HCT116 (cell line): ENCODE measurements around the gene CHCT1. TPM values are rescaled to one million over a fixed set of nuclear protein-coding genes. Genes with fewer than 3 reads are reported as not detected.

Experiments
- ATAC-seq: fragments of 200-7000 bp; cut with Tn5 transposase; 2 replicates; pipeline ENCODE4 v1.9.1; 2020; ENCODE audit warnings: mild to moderate bottlenecking, moderate library complexity
- BruUV-seq: library from RNA; stranded (reverse); fragments of 400-500 nt; replicated peaks from 2 replicates; lab custom pipeline; 2021; lab: Mats Ljungman, UMichigan
- CTCF ChIA-PET: fragments of 300-600 bp; sonication (Branson Sonifier 250); formaldehyde crosslinking; loops from one replicate; lab custom pipeline; 2021; ENCODE audit warnings: antibody characterized with exemption; lab: Charles Lee
- POLR2A ChIA-PET: fragments of 300-600, 350-600 bp; sonication (Branson Sonifier 250); formaldehyde crosslinking; loops from one replicate; lab custom pipeline; 2021; ENCODE audit warnings: antibody characterized with exemption; lab: Charles Lee
- RAD21 ChIA-PET, 2 experiments: fragments of 300-600 bp; sonication (Branson Sonifier 250); formaldehyde crosslinking; loops; one replicate each; lab custom pipeline; 2023; ENCODE audit warnings: low total read pairs in 2 of 2; ENCODE audit not compliant: uncharacterized antibody in 2 of 2, unreplicated experiment in 2 of 2, low non-redundant PET in 1 of 2; lab: Charles Lee
- DNase-seq: peaks from one replicate; pipeline ENCODE4 v3.0.0-alpha.2; 2010; ENCODE audit warnings: low read depth, low spot score
- H2AFZ ChIP-seq: fragments of 200-600 bp; shearing (Covaris generic), sonication (generic); 2 replicates; pipeline ENCODE4 v1.6.1; 2017; ENCODE audit warnings: low read depth, mixed run types, mixed read lengths, antibody characterized with exemption, low read length; ENCODE audit not compliant: poor library complexity, severe bottlenecking
- H3K27ac ChIP-seq: 2 replicates; pipeline ENCODE4 v1.5.1; 2012; ENCODE audit warnings: low read depth, low read length
- H3K27me3 ChIP-seq: fragments of 200-600 bp; sonication (generic); 2 replicates; pipeline ENCODE4 v1.6.1; 2016; ENCODE audit warnings: mixed run types, low read length, mixed read lengths; ENCODE audit not compliant: insufficient read depth
- H3K36me3 ChIP-seq, 2 experiments: fragments of 200-500 bp in 1 of 2; fragments of 200-600 bp in 1 of 2; sonication (Bioruptor generic) in 1 of 2; sonication (generic) in 1 of 2; 2 replicates each; pipeline versions ENCODE4 v1.5.1 to v1.6.1; 2014 to 2016; ENCODE audit warnings: low read length in 2 of 2, inconsistent platforms in 1 of 2, mixed read lengths in 1 of 2, mixed run types in 1 of 2; ENCODE audit not compliant: insufficient read depth in 2 of 2, control insufficient read depth in 1 of 2
- H3K4me1 ChIP-seq, 2 experiments: fragments of 200-600 bp in 1 of 2; sonication (generic) in 1 of 2; 2 replicates each; pipeline versions ENCODE4 v1.5.1 to v1.6.1; 2012 to 2017; ENCODE audit warnings: low read length in 2 of 2, inconsistent platforms in 1 of 2, mild to moderate bottlenecking in 1 of 2, mixed read lengths in 1 of 2, mixed run types in 1 of 2, moderate library complexity in 1 of 2; ENCODE audit not compliant: insufficient read depth in 2 of 2, control insufficient read depth in 1 of 2
- H3K4me2 ChIP-seq: fragments of 200-600 bp; sonication (generic); 2 replicates; pipeline ENCODE4 v1.6.1; 2017; ENCODE audit warnings: mixed run types, low read length, mixed read lengths
- H3K4me3 ChIP-seq, 2 experiments: fragments of 200-600 bp in 1 of 2; sonication (generic) in 1 of 2; replicated peaks in 1 of 2; 2 replicates each; pipeline ENCODE4 v1.5.1; 2011 to 2016; ENCODE audit warnings: low read length in 2 of 2, control low read depth in 1 of 2, low read depth in 1 of 2, mild to moderate bottlenecking in 1 of 2, mixed read lengths in 1 of 2, mixed run types in 1 of 2
- H3K79me2 ChIP-seq: fragments of 200-600 bp; sonication (generic); 2 replicates; pipeline ENCODE4 v1.6.1; 2017; ENCODE audit warnings: mild to moderate bottlenecking, mixed run types, low read length, moderate library complexity, mixed read lengths; ENCODE audit not compliant: insufficient read depth
- H3K9ac ChIP-seq: fragments of 200-600 bp; sonication (generic); 2 replicates; pipeline ENCODE4 v1.6.1; 2016; ENCODE audit warnings: low read length, mixed read lengths
- H3K9me2 ChIP-seq: fragments of 200-600 bp; sonication (generic), shearing (Covaris generic); 2 replicates; pipeline ENCODE4 v1.6.1; 2017; ENCODE audit warnings: mixed run types, mild to moderate bottlenecking, moderate library complexity; ENCODE audit not compliant: insufficient read depth
- H3K9me3 ChIP-seq, 2 experiments: fragments of 200-500 bp in 1 of 2; fragments of 200-600 bp in 1 of 2; sonication (Bioruptor generic) in 1 of 2; sonication (generic) in 1 of 2; 2 replicates each; pipeline ENCODE4 v1.6.1; 2014 to 2017; ENCODE audit warnings: low read length in 2 of 2, mixed read lengths in 2 of 2, inconsistent platforms in 1 of 2, low read depth in 1 of 2, mild to moderate bottlenecking in 1 of 2, mixed run types in 1 of 2, moderate library complexity in 1 of 2; ENCODE audit not compliant: control insufficient read depth in 1 of 2, insufficient read depth in 1 of 2
- H4K20me1 ChIP-seq: fragments of 200-600 bp; sonication (generic), shearing (Covaris generic); 2 replicates; pipeline ENCODE4 v1.6.1; 2017; ENCODE audit warnings: mixed run types, mild to moderate bottlenecking, moderate library complexity; ENCODE audit not compliant: insufficient read depth
- EZH2 ChIP-seq: fragments of 200-600 bp; sonication (generic); IDR thresholded peaks from 2 replicates; pipeline ENCODE4 v1.6.1; 2017; ENCODE audit warnings: antibody characterized with exemption, mixed run types
- EZH2phosphoT487 ChIP-seq: fragments of 200-600 bp; IDR thresholded peaks from 2 replicates; pipeline ENCODE4 v1.6.1; 2018; ENCODE audit warnings: antibody characterized with exemption, borderline replicate concordance
- MAX ChIP-seq: IDR thresholded peaks from 2 replicates; pipeline ENCODE4 v1.6.1; 2012
- ZFX ChIP-seq: fragments of 450-650 bp; IDR thresholded peaks from 2 replicates; pipeline ENCODE4 v1.6.1; 2017
- ZNF274 ChIP-seq: fragments of 200-500 bp; sonication (Bioruptor generic); IDR thresholded peaks from 2 replicates; pipeline ENCODE4 v1.6.1; 2014; ENCODE audit warnings: mild to moderate bottlenecking, low read depth, low read length, inconsistent platforms
- intact Hi-C: fragments of 100-400 bp; cut with micrococcal nuclease; formaldehyde crosslinking; loops from 2 replicates; pipeline ENCODE4 v1.10.0; 2022
- total RNA-seq: library from RNA; stranded (reverse); gene quantifications from one replicate; pipeline ENCODE4 v1.2.1, GENCODE V29; 2021; ENCODE audit not compliant: unreplicated experiment
- TF ChIP-seq, protein P1 (sequence below): IDR thresholded peaks from 2 replicates; pipeline ENCODE4 v1.6.1; 2011; ENCODE audit warnings: mild to moderate bottlenecking, low read length, moderate library complexity; ENCODE audit not compliant: insufficient replicate concordance; ENCODE audit errors: extremely low read depth
- TF ChIP-seq, protein P2 (sequence below), 3 experiments: fragments of 200-600 bp in 1 of 3; sonication (generic) in 1 of 3; IDR thresholded peaks in 2 of 3; conservative IDR thresholded peaks in 1 of 3; 2 replicates each; pipeline ENCODE4 v1.5.1; 2012 to 2017; ENCODE audit warnings: low read depth in 2 of 3, low read length in 2 of 3, antibody characterized with exemption in 1 of 3, borderline replicate concordance in 1 of 3, control low read depth in 1 of 3, mild to moderate bottlenecking in 1 of 3, mixed read lengths in 1 of 3, mixed run types in 1 of 3, moderate library complexity in 1 of 3; ENCODE audit not compliant: insufficient read depth in 1 of 3

The CHCT1 gene
- total RNA-seq, 1 experiment from 2014 or later = not detected

DNA sequence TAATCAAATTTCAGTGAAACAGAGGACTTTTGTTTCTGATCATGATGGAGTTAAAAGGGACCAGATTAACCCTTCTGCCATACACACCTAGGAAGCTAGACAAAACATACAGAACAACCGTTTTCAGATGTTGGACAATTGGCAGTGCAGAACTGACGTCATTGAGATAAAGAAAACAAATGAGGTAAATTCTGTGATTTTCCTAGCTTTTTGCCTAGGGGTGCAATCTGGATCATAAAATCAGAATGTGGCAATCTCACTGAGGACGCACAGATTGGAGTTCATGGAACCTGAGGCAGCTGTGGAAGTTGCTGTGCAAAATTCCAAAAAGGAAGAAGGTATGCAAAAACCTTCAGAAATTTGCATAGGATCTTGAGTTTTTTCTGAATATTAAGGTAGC lies 15.4 kb upstream of the CHCT1 start:
- no peaks in the 10 kb centered on the region for H4K20me1 ChIP-seq
- DNase-seq (no peak), ATAC-seq (no peak)
- H3K9me2 ChIP-seq = no peaks in the 10 kb centered on the region
- CTCF ChIA-PET = interaction anchor here (2.2 kb wide), 1 partner anchor 15 kb away, joined by 8 read pairs; the partner anchor contains the start of gene USP32
- POLR2A ChIA-PET = no interaction called here
- H3K27ac ChIP-seq = no peak overlapping the region
- no peak overlapping the region for H2AFZ ChIP-seq
- H3K9me3 ChIP-seq = no peaks in the 10 kb centered on the region
- no peaks in the 10 kb centered on the region for H3K36me3 ChIP-seq
- H3K4me3 ChIP-seq = no peak overlapping the region
- RAD21 ChIA-PET = no interaction called here
- H3K4me2 ChIP-seq = no peak overlapping the region
- H3K79me2 ChIP-seq = no peaks in the 10 kb centered on the region
- BruUV-seq = no TSS peak
- TF ChIP-seq EZH2phosphoT487 = no peak
- no peak for TF ChIP-seq EZH2
- TF ChIP-seq MAX = no peak
- TF ChIP-seq, protein P1, sequence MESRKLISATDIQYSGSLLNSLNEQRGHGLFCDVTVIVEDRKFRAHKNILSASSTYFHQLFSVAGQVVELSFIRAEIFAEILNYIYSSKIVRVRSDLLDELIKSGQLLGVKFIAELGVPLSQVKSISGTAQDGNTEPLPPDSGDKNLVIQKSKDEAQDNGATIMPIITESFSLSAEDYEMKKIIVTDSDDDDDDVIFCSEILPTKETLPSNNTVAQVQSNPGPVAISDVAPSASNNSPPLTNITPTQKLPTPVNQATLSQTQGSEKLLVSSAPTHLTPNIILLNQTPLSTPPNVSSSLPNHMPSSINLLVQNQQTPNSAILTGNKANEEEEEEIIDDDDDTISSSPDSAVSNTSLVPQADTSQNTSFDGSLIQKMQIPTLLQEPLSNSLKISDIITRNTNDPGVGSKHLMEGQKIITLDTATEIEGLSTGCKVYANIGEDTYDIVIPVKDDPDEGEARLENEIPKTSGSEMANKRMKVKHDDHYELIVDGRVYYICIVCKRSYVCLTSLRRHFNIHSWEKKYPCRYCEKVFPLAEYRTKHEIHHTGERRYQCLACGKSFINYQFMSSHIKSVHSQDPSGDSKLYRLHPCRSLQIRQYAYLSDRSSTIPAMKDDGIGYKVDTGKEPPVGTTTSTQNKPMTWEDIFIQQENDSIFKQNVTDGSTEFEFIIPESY = no peak
- TF ChIP-seq, protein P2, sequence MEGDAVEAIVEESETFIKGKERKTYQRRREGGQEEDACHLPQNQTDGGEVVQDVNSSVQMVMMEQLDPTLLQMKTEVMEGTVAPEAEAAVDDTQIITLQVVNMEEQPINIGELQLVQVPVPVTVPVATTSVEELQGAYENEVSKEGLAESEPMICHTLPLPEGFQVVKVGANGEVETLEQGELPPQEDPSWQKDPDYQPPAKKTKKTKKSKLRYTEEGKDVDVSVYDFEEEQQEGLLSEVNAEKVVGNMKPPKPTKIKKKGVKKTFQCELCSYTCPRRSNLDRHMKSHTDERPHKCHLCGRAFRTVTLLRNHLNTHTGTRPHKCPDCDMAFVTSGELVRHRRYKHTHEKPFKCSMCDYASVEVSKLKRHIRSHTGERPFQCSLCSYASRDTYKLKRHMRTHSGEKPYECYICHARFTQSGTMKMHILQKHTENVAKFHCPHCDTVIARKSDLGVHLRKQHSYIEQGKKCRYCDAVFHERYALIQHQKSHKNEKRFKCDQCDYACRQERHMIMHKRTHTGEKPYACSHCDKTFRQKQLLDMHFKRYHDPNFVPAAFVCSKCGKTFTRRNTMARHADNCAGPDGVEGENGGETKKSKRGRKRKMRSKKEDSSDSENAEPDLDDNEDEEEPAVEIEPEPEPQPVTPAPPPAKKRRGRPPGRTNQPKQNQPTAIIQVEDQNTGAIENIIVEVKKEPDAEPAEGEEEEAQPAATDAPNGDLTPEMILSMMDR (IDR thresholded peaks at IDR 0.05 in 2 of 3, conservative IDR thresholded peaks at IDR 0.05 in 1 of 3; ENCODE audit: borderline replicate concordance in 1 of 3, insufficient read depth in 1 of 3, low read depth in 2 of 3, low read length in 2 of 3) = no peak
- TF ChIP-seq ZNF274 = no peak
- no peak for TF ChIP-seq ZFX
- H3K9ac ChIP-seq = no peak overlapping the region
- no peaks in the 10 kb centered on the region for H3K4me1 ChIP-seq
- intact Hi-C loops = no loop called here
- no peaks in the 10 kb centered on the region for H3K27me3 ChIP-seq
